Measurements from ENCODE around the gene CFAP97.

DNA sequence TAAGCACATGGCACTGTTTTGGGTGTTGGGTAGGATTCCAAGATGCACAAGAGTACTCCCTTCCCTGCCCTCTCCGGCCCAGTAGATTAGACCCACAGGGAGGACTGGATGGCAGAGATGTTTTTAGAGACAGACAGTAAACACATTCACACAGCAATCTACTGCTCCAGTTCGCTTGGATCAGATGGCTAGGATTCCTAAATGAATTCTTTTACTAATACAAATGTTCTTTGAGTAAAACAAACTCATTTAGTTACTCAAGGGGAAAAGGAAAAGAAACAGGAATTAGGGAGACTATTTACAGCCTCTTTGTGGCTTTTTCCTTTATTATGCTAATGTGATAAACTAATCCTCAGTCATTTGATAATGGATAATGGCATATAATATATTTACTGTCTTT, 11.5 kb upstream of the CFAP97 start:
- no peak for TF ChIP-seq YY1 (IDR thresholded peaks at IDR 0.05; ENCODE audit: insufficient read depth, insufficient read length)
- TF ChIP-seq SUZ12 (IDR thresholded peaks at IDR 0.05; ENCODE audit: extremely low read depth, insufficient read depth, insufficient read length), result no peak
- TF ChIP-seq ZNF274 (IDR thresholded peaks at IDR 0.05; ENCODE audit: low read depth, low read length), result no peak
